Measurements from ENCODE around the gene SPATA18.

SPATA18 gene

GRCh38 chr4:52051213-52051614 is at the start of gene SPATA18:
Gene SPATA18, plus strand, starts transcription at chr4:52051304. Its CDS starts 401 bp downstream, at chr4:52051705.
- no peak for DNase-seq (ENCODE audit: low read depth in 2 of 3, low spot score in 1 of 3)

DNA sequence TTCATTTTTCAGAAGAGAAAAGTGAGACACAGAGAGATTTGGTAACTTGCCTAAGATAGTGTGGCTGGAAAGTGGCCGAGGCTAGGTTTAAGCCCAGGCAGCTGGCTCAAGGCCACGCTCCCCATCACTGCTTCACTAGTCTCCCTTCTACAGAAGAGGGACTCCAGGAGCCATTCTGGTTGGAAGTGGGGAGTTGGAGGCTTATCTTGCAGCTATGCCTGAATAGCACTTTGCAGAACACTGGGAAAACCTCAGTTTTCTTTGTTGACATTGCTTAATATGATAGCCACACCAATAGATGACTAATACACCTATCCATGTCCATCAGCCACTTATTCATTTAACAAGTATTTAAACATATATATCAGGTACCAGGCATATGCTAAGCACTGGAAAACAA is 49.5 kb upstream of the SPATA18 start:
- DNase-seq (ENCODE audit: low read depth in 2 of 3, low spot score in 1 of 3), result no peak

DNA sequence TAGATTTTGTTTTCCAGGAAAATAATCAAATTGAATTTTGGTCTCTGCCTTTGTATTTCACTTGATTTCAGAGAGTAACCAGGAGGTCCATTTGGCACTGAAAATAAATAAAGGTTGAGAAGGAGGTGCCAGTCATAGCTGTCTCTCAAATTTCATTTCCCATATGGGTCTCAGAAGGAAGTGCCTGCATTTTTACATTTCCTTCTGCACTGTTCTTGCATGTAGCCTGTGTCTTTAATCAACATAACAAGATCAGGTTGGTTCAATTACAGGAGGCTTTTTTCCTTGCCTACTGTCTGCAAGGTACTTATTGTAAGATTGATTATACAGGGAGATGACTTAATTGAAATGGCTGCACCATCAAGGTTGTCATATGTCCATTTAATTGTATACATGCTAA is 46.7 kb upstream of the SPATA18 start:
- no peak for DNase-seq (ENCODE audit: low read depth in 2 of 3, low spot score in 1 of 3)

DNA sequence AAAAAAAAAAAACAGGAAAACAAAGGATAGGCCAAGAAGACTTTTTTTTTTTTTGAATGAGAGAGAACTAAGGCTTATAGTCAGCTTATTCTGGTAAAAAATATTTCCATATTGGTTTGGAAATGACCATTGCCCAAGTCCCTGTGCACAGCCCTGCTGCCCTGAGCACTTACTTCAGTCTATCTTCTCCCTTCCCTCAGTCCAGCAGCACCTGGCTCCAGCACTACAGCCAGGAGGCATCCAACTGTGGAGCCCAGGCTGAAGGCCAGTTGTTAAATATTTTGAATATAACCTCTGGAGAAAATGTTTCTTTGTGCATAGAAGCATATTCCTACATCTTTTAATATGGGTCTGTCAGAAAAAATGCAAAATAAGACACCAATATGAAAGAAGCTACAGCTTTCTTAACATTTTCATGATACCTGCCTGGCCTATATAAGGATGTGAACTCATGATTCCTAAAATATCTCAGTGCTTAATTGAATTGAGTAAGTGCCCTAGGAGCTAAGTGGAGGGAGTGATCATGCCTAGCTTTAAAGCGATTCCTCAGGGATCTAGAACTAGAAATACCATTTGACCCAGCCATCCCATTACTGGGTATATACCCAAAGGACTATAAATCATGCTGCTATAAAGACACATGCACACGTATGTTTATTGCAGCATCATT is 45.4 kb upstream of the SPATA18 start:
- DNase-seq (ENCODE audit: low read depth in 2 of 3, low spot score in 1 of 3), result no peak

GRCh38 chr4:52006887-52007286 is 44.2 kb upstream of the SPATA18 start:
- DNase-seq (ENCODE audit: low read depth in 2 of 3, low spot score in 1 of 3), result no peak

GRCh38 chr4:52010986-52011385 is 40.1 kb upstream of the SPATA18 start:
- DNase-seq (ENCODE audit: low read depth in 2 of 3, low spot score in 1 of 3), result no peak

DNA sequence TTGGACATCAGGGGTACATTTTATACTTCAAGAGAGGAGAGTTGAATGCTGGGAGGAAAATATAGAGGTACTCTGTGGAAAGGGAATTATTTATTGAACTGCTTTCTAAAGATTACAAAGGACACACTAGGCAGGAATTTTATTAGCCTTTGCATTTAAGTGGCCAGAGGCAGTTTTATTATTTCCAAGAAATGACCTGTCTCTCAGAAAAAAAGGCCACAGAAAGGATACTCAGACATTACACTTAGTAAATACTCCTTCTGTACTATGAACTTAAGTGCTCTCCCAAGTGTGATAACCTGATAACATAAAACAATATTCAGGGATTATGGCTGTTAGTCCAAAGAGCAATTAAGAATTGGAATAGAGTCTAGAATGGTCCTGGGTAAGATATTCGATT is 38.5 kb upstream of the SPATA18 start:
- DNase-seq (ENCODE audit: low read depth in 2 of 3, low spot score in 1 of 3), result no peak

- no peak for DNase-seq (ENCODE audit: low read depth in 2 of 3, low spot score in 1 of 3)
These were observed 36.2 kb upstream of the SPATA18 start for GRCh38 chr4:52014903-52015302.

GRCh38 chr4:52015366-52015765 is 35.7 kb upstream of the SPATA18 start:
- no peak for DNase-seq (ENCODE audit: low read depth in 2 of 3, low spot score in 1 of 3)

DNA sequence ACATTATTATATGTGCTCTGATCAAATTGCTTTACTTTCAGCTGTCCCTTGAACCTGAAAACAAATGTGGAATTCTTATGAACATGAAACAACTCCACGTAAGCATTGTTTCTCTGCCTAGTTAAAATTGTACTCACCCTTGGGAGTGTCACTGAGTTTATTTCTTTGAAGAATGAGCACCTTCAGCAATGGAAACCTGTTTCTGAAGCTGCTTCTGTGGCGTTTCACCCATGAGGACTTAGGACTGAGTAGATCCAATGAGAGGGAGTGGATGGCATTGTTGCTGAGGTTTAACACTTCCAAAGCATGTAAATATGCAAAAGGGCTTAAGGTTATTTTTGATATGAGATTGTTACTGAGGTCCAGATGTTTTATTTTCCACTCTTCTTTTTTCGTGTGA is 34.1 kb upstream of the SPATA18 start:
- no peak for DNase-seq (ENCODE audit: low read depth in 2 of 3, low spot score in 1 of 3)

GRCh38 chr4:52017814-52018213 is 33.3 kb upstream of the SPATA18 start:
- no peak for DNase-seq (ENCODE audit: low read depth in 2 of 3, low spot score in 1 of 3)

DNA sequence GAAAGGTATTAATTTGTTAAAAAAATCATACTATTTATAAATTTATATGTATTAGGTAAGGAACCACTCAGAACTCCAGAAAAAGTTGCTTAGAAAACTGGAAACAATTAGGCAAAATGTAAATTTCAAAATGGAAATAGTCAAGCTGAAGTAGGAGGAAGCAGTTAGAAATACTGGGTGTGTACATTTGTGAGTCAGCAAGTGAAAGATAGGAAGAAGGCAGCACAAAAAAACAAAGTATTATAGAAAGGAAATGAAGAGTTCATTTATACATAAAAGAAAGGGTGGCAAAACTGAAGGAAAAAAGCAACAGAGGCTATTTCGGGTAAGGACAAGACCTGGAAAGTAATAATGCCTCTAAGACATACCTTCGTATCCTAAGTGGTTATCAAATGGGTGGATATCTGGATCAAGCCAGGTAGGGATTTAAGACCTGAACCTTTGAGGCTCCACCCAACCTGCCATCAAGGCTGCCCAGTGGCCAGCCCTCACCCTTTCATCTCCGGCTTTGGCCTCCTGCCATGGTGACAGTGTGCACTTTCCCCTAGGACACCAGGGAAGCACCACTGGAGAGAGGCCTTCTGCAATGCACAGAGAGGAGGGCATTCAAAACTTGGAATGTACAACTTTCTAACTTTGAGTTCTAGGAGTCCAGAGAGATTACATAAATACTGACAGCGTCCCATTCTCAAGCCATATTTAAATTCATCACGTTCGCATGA is 31.0 kb upstream of the SPATA18 start, which contains the start of gene LRRC66:
LRRC66 (minus strand) TSS at position 428 of the 722 bp plus-strand sequence. CDS start 2,750 bp downstream, outside the sequence.
- no peak for DNase-seq (ENCODE audit: low read depth in 2 of 3, low spot score in 1 of 3)

DNA sequence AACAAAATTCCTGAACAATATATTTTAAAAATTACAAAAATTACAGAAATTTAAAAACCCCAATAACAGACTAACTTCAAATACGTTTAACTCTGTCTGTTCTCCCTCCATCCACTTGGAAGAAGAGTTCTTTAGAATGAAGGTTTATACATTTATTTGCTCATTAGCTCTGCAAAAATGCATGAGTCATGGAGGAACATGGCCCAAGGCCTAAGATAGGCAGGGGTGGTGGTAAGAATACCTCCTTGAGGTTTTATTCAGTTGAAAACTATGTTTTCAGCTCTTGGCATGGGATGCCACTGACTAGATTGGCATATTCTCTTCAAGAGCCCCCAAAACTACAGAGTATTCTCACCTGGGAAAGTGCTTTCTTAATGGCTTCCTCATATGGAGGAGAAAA is 22.1 kb upstream of the SPATA18 start:
- DNase-seq (ENCODE audit: low read depth in 2 of 3, low spot score in 1 of 3), result no peak

- no peak for DNase-seq (ENCODE audit: low read depth in 2 of 3, low spot score in 1 of 3)
These were observed 19.1 kb upstream of the SPATA18 start for GRCh38 chr4:52032005-52032404.

GRCh38 chr4:52035190-52035589 is 15.9 kb upstream of the SPATA18 start:
- DNase-seq (ENCODE audit: low read depth in 2 of 3, low spot score in 1 of 3), result no peak

- no peak for DNase-seq (ENCODE audit: low read depth in 2 of 3, low spot score in 1 of 3)
These were observed 14.1 kb upstream of the SPATA18 start for GRCh38 chr4:52036886-52037530.

DNA sequence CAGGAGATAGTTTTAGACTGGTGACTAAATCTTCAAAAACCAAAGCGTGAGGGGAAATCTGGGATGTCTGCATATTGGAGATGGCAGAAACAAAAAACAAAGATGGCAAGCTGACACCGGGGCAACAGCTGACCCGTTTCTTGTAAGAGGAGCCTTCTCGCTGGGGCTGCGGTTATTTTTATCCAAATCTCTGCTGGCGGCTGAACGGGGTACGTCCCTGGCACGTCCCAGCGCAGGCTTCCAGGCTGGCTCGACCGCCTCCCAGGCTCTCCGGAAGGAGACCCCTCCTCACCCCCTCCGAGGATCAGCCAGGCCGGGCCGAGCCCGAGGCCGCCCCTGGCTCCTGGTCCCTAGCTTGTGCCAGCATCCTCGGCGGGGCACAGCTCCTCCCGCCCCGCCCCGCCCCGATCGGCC is 13.4 kb upstream of the SPATA18 start:
- peak in 2 of 3 donors; percentile 4 to 6 for DNase-seq (ENCODE audit: low read depth in 2 of 3, low spot score in 1 of 3)

DNA sequence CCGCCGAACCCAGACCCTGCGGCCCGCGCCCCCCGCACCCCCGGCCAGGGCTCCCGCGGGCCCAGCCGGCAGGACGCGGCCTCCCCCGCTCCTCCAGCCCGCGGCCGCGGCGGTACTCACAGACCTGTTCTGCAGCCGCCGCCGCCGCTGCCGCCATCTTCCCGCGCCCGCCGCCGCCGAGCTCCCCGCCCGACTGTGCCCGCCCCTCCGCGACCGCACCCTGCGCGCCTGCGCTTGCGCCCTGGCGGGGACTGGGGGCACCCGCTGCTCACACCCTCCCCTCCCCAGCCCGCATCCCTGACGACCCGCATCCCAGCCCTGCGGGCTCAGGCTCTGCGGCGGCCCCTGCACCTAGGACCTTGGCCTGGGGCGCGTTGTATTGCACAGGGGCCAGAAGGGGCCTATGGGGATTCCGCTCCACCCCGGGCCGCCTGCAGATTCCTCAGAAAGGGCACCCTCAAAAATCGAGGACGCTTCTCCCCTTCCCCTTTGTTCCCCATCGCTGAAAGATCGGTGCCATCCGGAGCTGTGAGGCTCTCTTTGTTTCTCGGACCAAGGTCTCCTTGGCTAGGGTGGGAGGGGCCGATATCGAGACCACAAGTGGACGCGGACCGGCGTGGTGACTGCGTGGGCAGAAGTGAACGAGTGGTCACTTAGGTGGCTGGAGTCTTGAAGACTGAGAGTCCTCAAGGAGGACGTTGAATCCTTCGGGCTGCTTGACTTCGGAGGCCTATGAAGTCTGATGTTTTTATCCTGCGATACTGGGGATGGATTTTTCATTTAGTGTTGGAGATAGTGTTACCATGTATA is 12.8 kb upstream of the SPATA18 start, which contains the start of gene SGCB:
SGCB (minus strand) TSS at position 197 of the 810 bp plus-strand sequence; CDS start at position 157, 40 bp downstream.
- DNase-seq (ENCODE audit: low read depth in 2 of 3, low spot score in 1 of 3), result peak; percentile 36 to 71 (median 53)

DNA sequence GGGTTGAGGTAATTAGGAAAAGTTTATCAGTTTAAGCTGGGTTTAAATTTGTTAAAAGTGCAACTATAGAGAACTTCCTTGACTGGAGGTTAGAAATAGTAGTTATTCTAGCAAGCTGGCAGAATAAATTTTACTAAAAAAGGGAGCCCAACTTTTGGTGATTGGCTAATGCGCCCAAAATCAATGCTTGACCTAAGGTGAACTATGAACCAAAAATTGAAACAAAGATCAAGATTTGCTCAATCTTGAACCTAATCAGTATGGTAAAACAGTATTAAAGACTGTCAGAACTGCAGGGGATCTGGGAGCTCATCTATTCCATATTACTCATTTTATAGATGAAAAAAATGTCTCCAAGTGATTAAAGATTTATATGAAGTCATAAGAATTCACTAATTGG is 6.1 kb upstream of the SPATA18 start:
- DNase-seq (ENCODE audit: low read depth in 2 of 3, low spot score in 1 of 3), result no peak

GRCh38 chr4:52049266-52049665 is 1.8 kb upstream of the SPATA18 start:
- DNase-seq (ENCODE audit: low read depth in 2 of 3, low spot score in 1 of 3), result no peak

Data from stimulated activated CD4-positive, alpha-beta T cell treated with anti-CD3 and anti-CD28 coated beads, Interleukin-12 subunit alpha, Interleukin-12 subunit beta, amount 100 ng/mL, for 48 hours (primary cell).